WTC11 (cell line): Measurements from ENCODE around the gene IGFN1. TPM values are rescaled to one million over a fixed set of nuclear protein-coding genes. Genes with fewer than 3 reads are reported as not detected.

Experiments used
- ATAC-seq: fragments of 200-7000 bp; cut with Tn5 transposase; 2 replicates; pipeline ENCODE4 v1.10.0; 2021; ENCODE audit warnings: mild to moderate bottlenecking, moderate library complexity
- CTCF ChIA-PET: fragments of 300-600 bp; sonication (Branson Sonifier 250); formaldehyde crosslinking; loops from one replicate; lab custom pipeline; 2021; ENCODE audit warnings: antibody characterized with exemption; lab: Charles Lee
- POLR2A ChIA-PET: fragments of 350-600 bp; sonication (Branson Sonifier 250); formaldehyde crosslinking; loops from one replicate; lab custom pipeline; 2021; ENCODE audit warnings: antibody characterized with exemption; lab: Charles Lee
- DNase-seq: peaks from one replicate; pipeline ENCODE4 v3.0.0; 2021; ENCODE audit warnings: low spot score
- H3K27ac Mint-ChIP-seq: 2 replicates; pipeline ENCODE4 v1.8.0; 2021; ENCODE audit warnings: mixed read lengths
- H3K27me3 Mint-ChIP-seq: 2 replicates; pipeline ENCODE4 v1.8.0; 2021; ENCODE audit warnings: low read depth, mild to moderate bottlenecking, moderate library complexity, mixed read lengths
- H3K36me3 Mint-ChIP-seq: 2 replicates; pipeline ENCODE4 v1.8.0; 2021; ENCODE audit warnings: mixed read lengths
- H3K4me1 Mint-ChIP-seq: 2 replicates; pipeline ENCODE4 v1.8.0; 2022; ENCODE audit warnings: mixed read lengths
- H3K4me3 Mint-ChIP-seq: 2 replicates; pipeline ENCODE4 v1.8.0; 2021; ENCODE audit warnings: mild to moderate bottlenecking, moderate library complexity, mixed read lengths
- H3K9me3 Mint-ChIP-seq: 2 replicates; pipeline ENCODE4 v1.8.0; 2021; ENCODE audit warnings: mixed read lengths
- ARID4B ChIP-seq: sonication (generic); formaldehyde crosslinking; IDR thresholded peaks from 2 replicates; pipeline ENCODE4 v1.8.0; 2023; ENCODE audit warnings: missing genetic modification reagents, mild to moderate bottlenecking, borderline replicate concordance
- ATF2 ChIP-seq: sonication (generic); formaldehyde crosslinking; IDR thresholded peaks from 2 replicates; pipeline ENCODE4 v1.8.1; 2022; ENCODE audit warnings: low read depth, missing genetic modification reagents, borderline replicate concordance
- E2F1 ChIP-seq: sonication (generic); formaldehyde crosslinking; IDR thresholded peaks from 2 replicates; pipeline ENCODE4 v1.8.0; 2022; ENCODE audit warnings: mild to moderate bottlenecking, missing genetic modification reagents
- ERG ChIP-seq: fragments of 250-450 bp; sonication (Bioruptor Pico); IDR thresholded peaks from 2 replicates; pipeline ENCODE4 v1.8.0; 2021; ENCODE audit warnings: mild to moderate bottlenecking
- JUN ChIP-seq: sonication (generic); formaldehyde crosslinking; IDR thresholded peaks from 2 replicates; pipeline ENCODE4 v1.8.0; 2023; ENCODE audit warnings: mild to moderate bottlenecking, missing genetic modification reagents
- MLX ChIP-seq: sonication (generic); formaldehyde crosslinking; IDR thresholded peaks from 2 replicates; pipeline ENCODE4 v1.8.1; 2023; ENCODE audit warnings: mild to moderate bottlenecking, missing genetic modification reagents, moderate library complexity
- NFATC4 ChIP-seq: fragments of 250-450 bp; sonication (Bioruptor Pico); IDR thresholded peaks from 2 replicates; pipeline ENCODE4 v1.9.0; 2021; ENCODE audit warnings: mild to moderate bottlenecking
- NR3C1 ChIP-seq: sonication (generic); formaldehyde crosslinking; conservative IDR thresholded peaks from 2 replicates; pipeline ENCODE4 v1.8.1; 2023; ENCODE audit warnings: low read depth, mild to moderate bottlenecking, missing genetic modification reagents
- OVOL2 ChIP-seq: fragments of 250-450 bp; sonication (Bioruptor Pico); IDR thresholded peaks from 2 replicates; pipeline ENCODE4 v1.9.0; 2021; ENCODE audit warnings: mild to moderate bottlenecking, borderline replicate concordance
- RORB ChIP-seq: fragments of 250-450 bp; sonication (Bioruptor Pico); IDR thresholded peaks from 2 replicates; pipeline ENCODE4 v1.9.0; 2021; ENCODE audit warnings: mild to moderate bottlenecking
- SMAD4 ChIP-seq: sonication (generic); formaldehyde crosslinking; IDR thresholded peaks from 2 replicates; pipeline ENCODE4 v1.8.0; 2022; ENCODE audit warnings: mild to moderate bottlenecking, missing genetic modification reagents
- TEAD1 ChIP-seq: sonication (generic); formaldehyde crosslinking; IDR thresholded peaks from 2 replicates; pipeline ENCODE4 v1.8.0; 2022; ENCODE audit warnings: mild to moderate bottlenecking, missing genetic modification reagents
- USF2 ChIP-seq: sonication (generic); formaldehyde crosslinking; IDR thresholded peaks from 2 replicates; pipeline ENCODE4 v1.8.1; 2023; ENCODE audit warnings: mild to moderate bottlenecking, missing genetic modification reagents, moderate library complexity
- ZNF138 ChIP-seq: sonication (generic); formaldehyde crosslinking; conservative IDR thresholded peaks from 2 replicates; pipeline ENCODE4 v1.8.1; 2022; ENCODE audit warnings: mild to moderate bottlenecking, moderate library complexity, missing genetic modification reagents
- ZNF396 ChIP-seq: fragments of 250-450 bp; sonication (Bioruptor Pico); IDR thresholded peaks from 2 replicates; pipeline ENCODE4 v1.8.0; 2021; ENCODE audit warnings: mild to moderate bottlenecking, moderate library complexity, borderline replicate concordance
- ZNF416 ChIP-seq: fragments of 250-450 bp; sonication (Bioruptor Pico); IDR thresholded peaks from 2 replicates; pipeline ENCODE4 v1.9.0; 2021; ENCODE audit warnings: mild to moderate bottlenecking, inconsistent platforms
- ZNF423 ChIP-seq: fragments of 250-450 bp; sonication (Bioruptor Pico); IDR thresholded peaks from 2 replicates; pipeline ENCODE4 v2.1.2; 2022; ENCODE audit warnings: mild to moderate bottlenecking, moderate library complexity
- ZNF671 ChIP-seq: fragments of 250-450 bp; sonication (Bioruptor Pico); IDR thresholded peaks from 2 replicates; pipeline ENCODE4 v1.8.0; 2021; ENCODE audit warnings: mild to moderate bottlenecking
- total RNA-seq: library from RNA; stranded (reverse); gene quantifications from 3 replicates; pipeline ENCODE4 v1.2.3, GENCODE V29; 2021

Gene IGFN1
- total RNA-seq, 1 experiment from 2014 or later, result 0.11 TPM

- POLR2A ChIA-PET, result no interaction called here
- Mint-ChIP-seq H3K4me3 (no peak overlapping the region), H3K9me3 (peaks cover 11% of the 10 kb centered on the region), H3K27ac (no peak overlapping the region), H3K36me3 (no peaks in the 10 kb centered on the region), H3K27me3 (peaks cover 22% of the 10 kb centered on the region), H3K4me1 (no peaks in the 10 kb centered on the region)
- DNase-seq (no peak), ATAC-seq (no peak)
- CTCF ChIA-PET, result interaction anchor here (1.4 to 1.6 kb wide), 2 partner anchors 26 to 142 kb away, joined by 3 to 4 read pairs; no protein-coding TSS in a partner anchor
- TF ChIP-seq OVOL2 (CRISPR knock-in tag) (no peak), SMAD4 (CRISPR knock-in tag) (no peak), ERG (CRISPR knock-in tag) (no peak), ZNF138 (CRISPR knock-in tag) (no peak), ARID4B (CRISPR knock-in tag) (no peak), MLX (no peak), ZNF671 (no peak), E2F1 (CRISPR knock-in tag) (no peak), ATF2 (CRISPR knock-in tag) (no peak), ZNF416 (CRISPR knock-in tag) (no peak), NR3C1 (CRISPR knock-in tag) (no peak), ZNF423 (CRISPR knock-in tag) (no peak), TEAD1 (CRISPR knock-in tag) (no peak), ZNF396 (CRISPR knock-in tag) (no peak)
These were observed 37.7 kb downstream of the IGFN1 start for GRCh38 chr1:201228011-201228983.

GRCh38 chr1:201229095-201229494 lies 38.5 kb downstream of the IGFN1 start:
- H3K27me3 Mint-ChIP-seq, result peaks cover 22% of the 10 kb centered on the region
- H3K36me3 Mint-ChIP-seq, result no peaks in the 10 kb centered on the region
- TF ChIP-seq USF2 (CRISPR knock-in tag) (no peak), NFATC4 (CRISPR knock-in tag) (no peak), RORB (CRISPR knock-in tag) (no peak), JUN (CRISPR knock-in tag) (no peak)
- TF ChIP-seq, all 79 proteins: peak for 0
- DNase-seq (no peak), ATAC-seq (no peak)
- H3K4me1 Mint-ChIP-seq, result no peaks in the 10 kb centered on the region
- peaks cover 15% of the 10 kb centered on the region for H3K9me3 Mint-ChIP-seq
- CTCF ChIA-PET, result interaction anchor here (0.7 to 1.5 kb wide), 3 partner anchors 14 to 110 kb away, joined by 3 to 5 read pairs (median 3); no protein-coding TSS in a partner anchor
- no peak overlapping the region for H3K27ac Mint-ChIP-seq
- POLR2A ChIA-PET, result no interaction called here
- no peak overlapping the region for H3K4me3 Mint-ChIP-seq
